RWPE2 (cell line): ENCODE measurements around the gene CRKL.

Experiments used
- ATAC-seq: fragments of 200-7000 bp; cut with Tn5 transposase; 3 replicates; pipeline ENCODE4 v1.9.1; 2021; ENCODE audit warnings: low read depth
- DNase-seq: peaks from one replicate; pipeline ENCODE4 v3.0.0-alpha.2; 2020; ENCODE audit warnings: low spot score
- H3K27ac ChIP-seq: fragments of 450-650 bp; 2 replicates; pipeline ENCODE4 v1.5.1; 2017; ENCODE audit warnings: mild to moderate bottlenecking; ENCODE audit not compliant: poor library complexity, severe bottlenecking
- H3K27me3 ChIP-seq: fragments of 250-450 bp; sonication (Bioruptor Pico); 2 replicates; pipeline ENCODE4 v1.5.1; 2021; ENCODE audit warnings: mild to moderate bottlenecking, moderate library complexity; ENCODE audit not compliant: insufficient read depth, poor library complexity, severe bottlenecking
- H3K36me3 ChIP-seq: fragments of 250-450 bp; sonication (Bioruptor Pico); 2 replicates; pipeline ENCODE4 v1.5.1; 2020; ENCODE audit warnings: low read depth, mild to moderate bottlenecking, moderate library complexity
- H3K4me1 ChIP-seq: fragments of 250-450 bp; sonication (Bioruptor Pico); 2 replicates; pipeline ENCODE4 v1.5.1; 2021; ENCODE audit warnings: mild to moderate bottlenecking, moderate library complexity; ENCODE audit not compliant: insufficient read depth, poor library complexity, severe bottlenecking
- H3K4me3 ChIP-seq: fragments of 250-450 bp; sonication (Bioruptor Pico); 2 replicates; pipeline ENCODE4 v1.5.1; 2021; ENCODE audit warnings: mild to moderate bottlenecking, moderate library complexity; ENCODE audit not compliant: severe bottlenecking
- H3K9me3 ChIP-seq: fragments of 250-450 bp; sonication (Bioruptor Pico); 2 replicates; pipeline ENCODE4 v1.5.1; 2021; ENCODE audit warnings: mild to moderate bottlenecking, moderate library complexity; ENCODE audit not compliant: severe bottlenecking
- CTCF ChIP-seq: fragments of 450-650 bp; IDR thresholded peaks from one replicate; pipeline ENCODE4 v1.5.1; 2017; ENCODE audit warnings: mild to moderate bottlenecking, moderate library complexity; ENCODE audit not compliant: poor library complexity, severe bottlenecking

CRKL gene

GRCh38 chr22:21000987-21001600 lies 83.9 kb downstream of the CRKL start:
- Histone ChIP-seq H3K27me3 (no peaks in the 10 kb centered on the region), H3K9me3 (peaks cover 2% of the 10 kb centered on the region), H3K27ac (peak overlapping the region; percentile 88), H3K4me3 (peak overlapping the region; percentile 87), H3K36me3 (peaks cover 23% of the 10 kb centered on the region), H3K4me1 (no peaks in the 10 kb centered on the region)
- no peak for DNase-seq
- TF ChIP-seq CTCF, result no peak
- ATAC-seq, result no peak; the same call in 2 of the 3 replicates

GRCh38 chr22:21001601-21002325 lies 84.6 kb downstream of the CRKL start, which contains the start of gene THAP7:
TSS of gene THAP7 (minus strand) at chr22:21002118. CDS start at chr22:21001911, 207 bp downstream.
- H3K36me3 ChIP-seq, result peaks cover 23% of the 10 kb centered on the region
- peaks cover 2% of the 10 kb centered on the region for H3K9me3 ChIP-seq
- no peaks in the 10 kb centered on the region for H3K4me1 ChIP-seq
- ATAC-seq (peak; percentile 83), DNase-seq (peak; percentile 95)
- no peak for TF ChIP-seq CTCF
- H3K27me3 ChIP-seq, result no peaks in the 10 kb centered on the region
- peak within 1 kb of the TSS; percentile 88 for H3K27ac ChIP-seq
- peak within 1 kb of the TSS; percentile 87 for H3K4me3 ChIP-seq
